ENCODE results near the gene MELTF. TPM values are rescaled to one million over a fixed set of nuclear protein-coding genes. Genes with fewer than 3 reads are reported as not detected.
A peak's percentile ranks its signal among the peaks of the same experiment; 100 is the strongest.

Gene MELTF
- total RNA-seq, 1 donor: 11.8 TPM

DNA sequence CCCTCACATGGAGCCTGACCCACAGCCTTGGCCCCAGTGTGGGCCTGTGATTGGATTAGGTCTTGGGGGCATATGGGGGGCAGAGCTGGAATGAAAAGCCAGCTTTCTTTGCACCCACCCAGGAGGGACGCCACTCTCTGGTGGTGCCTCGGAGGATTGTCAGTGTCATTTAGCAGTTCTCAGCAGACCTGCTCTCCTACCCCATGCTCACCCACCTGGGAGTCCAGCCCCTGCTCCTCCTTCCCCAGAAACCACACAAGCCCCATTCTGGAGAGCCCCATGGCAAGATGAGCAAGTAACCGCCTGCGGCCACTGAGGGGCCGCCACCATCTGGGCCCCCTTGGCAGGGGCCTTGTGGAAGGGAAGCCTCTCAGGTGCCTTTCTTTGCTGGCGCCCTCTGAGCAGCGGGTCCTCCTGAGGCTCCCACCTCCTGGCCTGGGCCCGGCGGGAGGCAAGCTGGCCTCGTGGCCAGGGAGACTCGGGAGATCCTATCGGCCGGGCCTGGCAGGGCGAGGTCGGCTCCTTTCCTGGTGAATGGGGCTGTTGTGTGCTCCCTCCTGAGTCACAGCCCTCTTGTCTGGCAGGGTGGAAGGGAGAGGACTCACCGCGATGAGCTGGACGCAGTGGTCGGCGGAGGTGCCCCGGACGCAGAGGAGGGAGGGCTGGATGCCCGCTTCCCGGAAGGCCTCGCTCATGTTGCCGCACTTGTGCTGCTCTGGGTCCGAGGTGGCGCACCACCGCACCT, 2.3 kb downstream of the MELTF start:
- no peak for DNase-seq (ENCODE audit: low read depth in 2 of 3, low spot score in 2 of 3)

DNA sequence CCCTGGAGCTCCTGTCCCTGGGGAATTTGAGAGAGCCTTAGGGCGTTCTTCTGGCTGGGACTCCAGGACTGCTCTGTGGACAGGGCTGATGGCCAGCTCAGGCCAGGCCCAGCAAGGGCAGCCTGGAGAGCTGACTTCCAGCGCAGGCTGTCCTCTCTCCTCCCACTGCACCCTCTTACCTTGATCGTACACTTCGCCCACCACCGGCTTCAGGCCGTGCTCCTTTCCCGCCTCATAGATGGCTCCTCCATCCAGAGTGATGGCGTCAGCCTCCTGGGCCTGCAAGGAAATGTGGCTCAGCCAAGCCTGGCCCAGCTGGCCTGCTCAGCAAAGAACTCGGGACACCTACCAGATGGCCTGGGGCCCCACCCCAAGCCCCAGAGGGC, 3.1 kb downstream of the MELTF start:
- DNase-seq (ENCODE audit: low read depth in 2 of 3, low spot score in 2 of 3): no peak

- DNase-seq (ENCODE audit: low read depth in 2 of 3, low spot score in 2 of 3): no peak
Observed at GRCh38 chr3:197025736-197026480, 3.7 kb downstream of the MELTF start.

- DNase-seq (ENCODE audit: low read depth in 2 of 3, low spot score in 2 of 3): no peak
Observed at GRCh38 chr3:197024881-197025735, 4.5 kb downstream of the MELTF start.

GRCh38 chr3:197023998-197024651, 5.5 kb downstream of the MELTF start:
- DNase-seq (ENCODE audit: low read depth in 2 of 3, low spot score in 2 of 3): no peak

DNA sequence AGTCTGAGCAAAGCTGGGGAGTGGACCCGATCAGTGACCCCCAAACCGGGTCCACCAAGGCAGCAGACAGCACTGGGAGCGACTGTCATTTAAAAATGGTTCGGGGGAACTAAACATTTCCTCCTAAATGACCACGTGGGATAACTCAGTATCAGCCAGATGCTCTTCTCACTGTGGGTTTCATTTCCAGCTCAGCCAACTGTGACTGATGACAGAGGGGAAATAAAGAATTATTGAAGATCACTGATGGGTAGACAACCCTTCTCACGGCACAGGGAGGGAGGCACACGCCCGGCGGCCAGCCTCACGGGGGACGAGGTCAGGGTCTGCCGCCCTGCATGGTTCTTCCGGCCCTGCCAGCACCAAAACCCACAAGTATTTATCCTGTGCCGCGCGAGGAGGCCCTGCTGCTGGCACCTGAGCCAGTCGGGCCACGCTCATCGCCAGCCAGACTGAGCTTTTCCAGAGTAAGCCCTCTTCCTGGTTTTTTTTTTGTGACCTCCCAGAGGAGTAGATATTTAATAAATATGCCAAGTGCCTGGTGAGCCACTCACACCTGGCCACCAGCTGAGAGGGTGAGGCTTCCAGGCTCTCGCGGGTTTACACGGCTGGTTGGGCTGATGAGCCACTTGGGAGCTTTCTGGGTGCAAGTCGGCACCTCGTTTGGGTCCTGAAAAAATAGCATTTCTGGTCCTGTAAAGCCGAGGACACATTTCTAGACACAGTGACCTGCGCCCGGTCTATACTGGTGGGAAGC, 6.2 kb downstream of the MELTF start:
- peak in 2 of 3 donors; percentile 35 to 61 for DNase-seq (ENCODE audit: low read depth in 2 of 3, low spot score in 2 of 3)

- DNase-seq (ENCODE audit: low read depth in 2 of 3, low spot score in 2 of 3): no peak
Observed at GRCh38 chr3:197022405-197023231, 7.0 kb downstream of the MELTF start.

DNA sequence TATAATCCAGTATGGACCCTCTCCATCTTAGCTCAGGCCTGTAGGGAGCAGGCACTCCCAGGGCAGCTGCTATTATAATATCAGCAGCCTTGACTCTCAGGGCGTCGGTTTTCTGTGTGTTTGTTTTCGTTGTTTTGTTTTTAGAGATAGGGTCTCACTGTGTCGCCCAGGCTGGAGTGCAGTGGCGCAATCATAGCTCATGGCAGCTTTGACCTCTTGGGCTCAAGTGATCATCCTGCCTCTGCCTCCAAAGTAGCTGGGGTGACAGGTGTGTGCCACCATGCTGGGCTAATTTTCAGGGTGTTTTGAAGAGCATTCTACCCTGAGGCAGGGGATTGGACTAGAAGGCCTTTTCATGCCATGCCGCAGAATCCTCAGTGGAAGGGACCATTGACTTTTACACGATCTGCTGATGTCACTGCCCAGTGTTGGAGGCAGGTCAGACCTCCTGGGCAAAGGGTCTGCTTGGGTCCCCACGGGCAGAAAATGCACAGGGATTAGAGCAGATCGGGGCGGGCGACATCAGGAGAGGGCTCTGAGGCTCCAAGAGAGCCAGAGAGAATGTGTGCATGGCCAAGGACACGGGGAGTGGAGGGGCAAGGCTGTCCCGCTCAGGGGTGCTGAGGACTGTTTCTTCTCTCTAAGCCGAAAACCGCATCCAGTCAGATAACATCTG, 7.8 kb downstream of the MELTF start:
- DNase-seq (ENCODE audit: low read depth in 2 of 3, low spot score in 2 of 3): no peak

GRCh38 chr3:197021231-197021630, 8.4 kb downstream of the MELTF start:
- no peak for DNase-seq (ENCODE audit: low read depth in 2 of 3, low spot score in 2 of 3)

GRCh38 chr3:197019535-197019934, 10.1 kb downstream of the MELTF start:
- DNase-seq (ENCODE audit: low read depth in 2 of 3, low spot score in 2 of 3): no peak

- no peak for DNase-seq (ENCODE audit: low read depth in 2 of 3, low spot score in 2 of 3)
Observed at GRCh38 chr3:197019021-197019420, 10.6 kb downstream of the MELTF start.

- no peak for DNase-seq (ENCODE audit: low read depth in 2 of 3, low spot score in 2 of 3)
Observed at GRCh38 chr3:197017003-197017402, 12.6 kb downstream of the MELTF start.

DNA sequence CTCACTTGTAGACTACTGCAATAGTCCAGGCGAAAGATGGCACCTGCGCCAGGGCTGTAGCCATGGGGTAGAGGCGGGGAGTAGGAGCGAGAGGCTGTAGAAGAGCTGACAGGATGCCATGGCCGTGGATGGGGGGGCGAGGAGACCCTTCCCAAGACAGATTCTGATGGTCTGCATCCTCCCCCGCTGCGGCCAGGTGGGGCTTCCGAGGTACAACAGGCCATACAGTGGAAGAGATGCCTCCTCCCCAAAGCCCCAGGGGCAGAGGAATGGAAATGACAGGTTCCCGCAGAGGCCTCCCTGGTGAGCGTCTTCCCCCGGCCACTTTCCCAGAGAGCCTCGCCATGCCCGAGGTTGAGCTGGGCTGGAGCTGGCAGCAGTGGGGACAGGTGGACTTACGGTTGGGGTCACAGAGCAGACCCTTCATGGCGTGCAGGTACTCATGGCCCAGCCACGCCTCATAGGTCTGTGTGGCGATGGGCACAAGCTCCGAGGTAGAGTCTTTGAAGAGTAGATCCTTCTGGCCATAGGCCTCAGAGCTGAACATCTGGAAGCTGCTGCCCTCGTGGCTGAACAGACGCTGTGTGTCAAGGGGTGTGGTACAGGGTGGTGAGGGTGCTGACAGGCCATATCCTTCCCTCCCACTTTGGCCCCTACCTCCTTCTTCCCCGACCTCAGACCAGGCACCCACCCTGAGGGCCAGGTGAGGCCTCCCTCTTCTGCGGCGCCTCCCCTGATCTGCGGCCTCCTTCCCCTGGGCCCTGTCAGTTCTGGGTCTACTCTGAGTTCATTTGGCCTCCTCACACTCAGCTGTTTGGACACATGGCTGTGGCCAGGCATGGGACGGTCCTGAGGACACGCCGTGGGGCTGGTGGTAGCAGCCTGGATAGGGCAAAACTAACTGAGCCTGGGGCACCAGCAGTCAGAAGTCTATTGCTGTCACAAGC, 13.6 kb downstream of the MELTF start:
- DNase-seq (ENCODE audit: low read depth in 2 of 3, low spot score in 2 of 3): no peak

GRCh38 chr3:197014942-197015575, 14.6 kb downstream of the MELTF start:
- DNase-seq (ENCODE audit: low read depth in 2 of 3, low spot score in 2 of 3): no peak

- no peak for DNase-seq (ENCODE audit: low read depth in 2 of 3, low spot score in 2 of 3)
Observed at GRCh38 chr3:197014024-197014423, 15.6 kb downstream of the MELTF start.

DNA sequence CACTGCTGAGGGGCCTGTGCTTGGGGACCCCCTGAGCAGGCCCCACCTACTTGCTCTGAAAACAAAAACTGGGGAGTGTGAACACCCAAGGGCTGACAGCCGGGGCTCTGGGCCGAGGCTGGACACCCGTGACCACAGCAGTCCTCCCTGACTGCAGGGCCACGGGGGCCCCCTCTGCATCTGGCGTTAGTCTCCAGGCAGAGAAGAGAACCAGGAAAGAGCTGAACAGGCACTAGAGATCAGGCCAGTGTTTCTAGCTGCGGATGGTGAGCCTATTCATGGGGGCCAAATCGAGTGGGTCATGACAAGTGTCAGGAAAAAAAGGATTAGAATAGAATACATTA, 17.1 kb downstream of the MELTF start:
- DNase-seq (ENCODE audit: low read depth in 2 of 3, low spot score in 2 of 3): no peak

All from hematopoietic multipotent progenitor cell (in vitro differentiated cells).